Stomach (tissue), 9 donors: ENCODE data around the gene CD3E. TPM values are rescaled to one million over a fixed set of nuclear protein-coding genes. Genes with fewer than 3 reads are reported as not detected.

ENCODE experiments used
- DNase-seq, 2 donors: peaks; one replicate each; pipeline versions ENCODE4 v3.0.0 to v3.0.0-alpha.2; 2013 to 2019
- H3K27ac ChIP-seq, 5 donors: fragments of 200-600 bp in 4 of 5; sonication (generic) in 4 of 5; one replicate each; pipeline ENCODE4 v1.5.1; 2013 to 2019; ENCODE audit warnings: mild to moderate bottlenecking in 1 of 5, moderate library complexity in 1 of 5
- H3K27me3 ChIP-seq, 3 donors: fragments of 200-600 bp; sonication (generic); one replicate each; pipeline ENCODE4 v1.5.1; 2017 to 2019; ENCODE audit warnings: mixed run types in 1 of 3
- H3K36me3 ChIP-seq, 4 donors: fragments of 200-600 bp; sonication (generic); 1 replicate in 3 of 4; 2 replicates in 1 of 4; pipeline ENCODE4 v1.5.1; 2016 to 2019
- H3K4me1 ChIP-seq, 4 donors: fragments of 200-600 bp; sonication (generic); one replicate each; pipeline ENCODE4 v1.5.1; 2016 to 2019
- H3K4me3 ChIP-seq, 4 donors: fragments of 200-600 bp; sonication (generic) in 3 of 4; one replicate each; pipeline ENCODE4 v1.5.1; 2016 to 2019; ENCODE audit warnings: mild to moderate bottlenecking in 1 of 4
- H3K9me3 ChIP-seq, 4 donors: fragments of 200-600 bp; sonication (generic); one replicate each; pipeline ENCODE4 v1.5.1; 2016 to 2019
- EP300 ChIP-seq: sonication (generic); formaldehyde crosslinking; IDR thresholded peaks from one replicate; pipeline ENCODE4 v1.6.1; 2017; ENCODE audit warnings: antibody characterized with exemption
- POLR2A ChIP-seq, 4 donors: fragments of 450-650 bp; IDR thresholded peaks; one replicate each; pipeline ENCODE4 v1.6.1; 2016; ENCODE audit warnings: antibody characterized with exemption in 4 of 4, control low read depth in 2 of 4, mild to moderate bottlenecking in 1 of 4, moderate library complexity in 1 of 4
- POLR2AphosphoS5 ChIP-seq, 3 donors: sonication (generic); formaldehyde crosslinking; IDR thresholded peaks; one replicate each; pipeline ENCODE4 v1.6.1; 2016; ENCODE audit warnings: antibody characterized with exemption in 3 of 3
- WGBS, 5 donors: extraction: QIAGEN DNeasy Blood & Tissue Kit in 3 of 5; methylation state at CpG; one replicate each; pipeline versions ENCODE4 v1.1.5 to v1.1.7; 2013 to 2018; 5-methylcytosine and 5-hydroxymethylcytosine counted together
- intact Hi-C: fragments of 100-400 bp; cut with DNase I; formaldehyde crosslinking; loops from one replicate; pipeline ENCODE4 v1.15.1; 2023; ENCODE audit warnings: low total_unique reads
- polyA plus RNA-seq, 3 donors: library from polyadenylated mRNA; stranded (reverse); fragments of 200-250 nt; gene quantifications; one replicate each; pipeline ENCODE4 v1.2.3, GENCODE V29; 2013
- total RNA-seq, 5 donors: library from RNA; depleted of rRNA; stranded (reverse); fragments of >200 nt; gene quantifications; one replicate each; pipeline versions ENCODE4 v1.1.0 to v1.2.3, GENCODE V29; 2014 to 2016
- TF ChIP-seq, protein P1 (sequence below), 7 experiments: fragments of 450-650 bp in 4 of 7; fragments of 200-600 bp in 3 of 7; sonication (generic) in 3 of 7; IDR thresholded peaks; one replicate each; pipeline ENCODE4 v1.5.1; 2016 to 2019; ENCODE audit warnings: antibody characterized with exemption in 7 of 7, control low read depth in 2 of 7, mild to moderate bottlenecking in 1 of 7
- donor health status: healthy with polysubstance abuse.
- donor health status: Bipolar disorder and iron deficiency.
- donor health status: healthy.

CD3E gene
- total and polyA plus RNA-seq, 8 donors, result 2.3 to 15.8 (median 5.6) TPM; not detected in 2

DNA sequence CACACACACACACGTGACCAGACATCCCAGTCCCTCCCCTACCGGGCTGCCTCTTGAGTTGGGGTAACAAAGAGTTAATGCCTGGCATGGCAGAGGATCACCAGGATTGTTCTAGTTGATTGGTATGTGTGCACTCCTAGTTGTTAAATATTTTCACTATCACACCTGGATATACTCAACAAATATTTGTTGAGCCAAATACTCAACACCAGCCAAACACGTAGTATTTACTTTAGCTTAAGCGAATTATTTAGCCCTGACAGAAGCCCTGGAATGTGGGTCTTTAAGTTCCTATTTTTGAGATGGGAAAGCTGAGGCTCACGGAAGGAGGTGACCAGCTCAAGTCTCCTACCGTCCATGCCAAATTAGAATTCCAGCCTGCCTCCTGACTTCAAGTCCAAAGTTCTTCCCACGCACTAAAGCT lies 10.5 kb downstream of the CD3E start:
- TF ChIP-seq POLR2AphosphoS5 (IDR thresholded peaks at IDR 0.05) (peak in 2 of 3 donors; percentile 34 to 41), EP300 (no peak), POLR2A (IDR thresholded peaks at IDR 0.05) (no peak)
- TF ChIP-seq, protein P1, sequence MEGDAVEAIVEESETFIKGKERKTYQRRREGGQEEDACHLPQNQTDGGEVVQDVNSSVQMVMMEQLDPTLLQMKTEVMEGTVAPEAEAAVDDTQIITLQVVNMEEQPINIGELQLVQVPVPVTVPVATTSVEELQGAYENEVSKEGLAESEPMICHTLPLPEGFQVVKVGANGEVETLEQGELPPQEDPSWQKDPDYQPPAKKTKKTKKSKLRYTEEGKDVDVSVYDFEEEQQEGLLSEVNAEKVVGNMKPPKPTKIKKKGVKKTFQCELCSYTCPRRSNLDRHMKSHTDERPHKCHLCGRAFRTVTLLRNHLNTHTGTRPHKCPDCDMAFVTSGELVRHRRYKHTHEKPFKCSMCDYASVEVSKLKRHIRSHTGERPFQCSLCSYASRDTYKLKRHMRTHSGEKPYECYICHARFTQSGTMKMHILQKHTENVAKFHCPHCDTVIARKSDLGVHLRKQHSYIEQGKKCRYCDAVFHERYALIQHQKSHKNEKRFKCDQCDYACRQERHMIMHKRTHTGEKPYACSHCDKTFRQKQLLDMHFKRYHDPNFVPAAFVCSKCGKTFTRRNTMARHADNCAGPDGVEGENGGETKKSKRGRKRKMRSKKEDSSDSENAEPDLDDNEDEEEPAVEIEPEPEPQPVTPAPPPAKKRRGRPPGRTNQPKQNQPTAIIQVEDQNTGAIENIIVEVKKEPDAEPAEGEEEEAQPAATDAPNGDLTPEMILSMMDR (IDR thresholded peaks at IDR 0.05), result no peak
- H3K4me1 ChIP-seq, result peaks cover 20 to 70% (median 38%) of the 10 kb centered on the region in 4 donors
- H3K36me3 ChIP-seq, result no peaks in the 10 kb centered on the region
- H3K9me3 ChIP-seq, result no peaks in the 10 kb centered on the region
- WGBS, 5 donors, result 22 to 36% (median 24%) methylated on average over 7 of the region's 7 CpGs
- H3K27me3 ChIP-seq, result peaks cover 0 to 47% (median 0%) of the 10 kb centered on the region in 3 donors
- DNase-seq, result peak in 1 of 2 donors; percentile 71
- H3K4me3 ChIP-seq, result no peak overlapping the region
- intact Hi-C loops, result no loop called here
- H3K27ac ChIP-seq, result peak overlapping the region; percentile 59 to 75 (median 64)

DNA sequence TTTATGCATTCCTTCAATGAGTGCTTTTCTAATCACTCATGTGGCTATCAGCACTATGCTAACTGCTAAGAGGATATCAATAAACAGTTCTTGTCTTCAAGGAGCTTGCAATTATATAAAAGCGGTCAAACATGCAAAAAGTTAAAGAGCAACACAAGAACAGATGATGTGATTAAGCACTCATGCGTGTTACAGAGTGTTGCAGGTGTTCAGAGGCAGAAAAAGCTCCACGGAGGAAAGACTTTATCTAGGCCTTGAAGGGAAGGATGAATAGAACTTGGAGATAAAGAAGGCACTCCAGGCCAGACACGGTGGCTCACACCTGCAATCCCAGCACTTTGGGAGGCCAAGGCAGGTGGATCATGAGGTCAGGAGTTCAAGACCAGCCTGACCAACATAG lies 13.6 kb downstream of the CD3E start:
- WGBS, 5 donors, result 81 to 88% (median 87%) methylated on average over 4 of the region's 4 CpGs
- H3K9me3 ChIP-seq, result no peaks in the 10 kb centered on the region
- no peak overlapping the region for H3K4me3 ChIP-seq
- intact Hi-C loops, result no loop called here
- H3K4me1 ChIP-seq, result peaks cover 20 to 73% (median 45%) of the 10 kb centered on the region in 4 donors
- no peaks in the 10 kb centered on the region for H3K36me3 ChIP-seq
- peaks cover 0 to 34% (median 0%) of the 10 kb centered on the region in 3 donors for H3K27me3 ChIP-seq
- H3K27ac ChIP-seq, result peak overlapping the region in 3 of 5 donors; percentile 18 to 79 (median 76)
- TF ChIP-seq, protein P1 (IDR thresholded peaks at IDR 0.05), result no peak
- DNase-seq, result no peak

DNA sequence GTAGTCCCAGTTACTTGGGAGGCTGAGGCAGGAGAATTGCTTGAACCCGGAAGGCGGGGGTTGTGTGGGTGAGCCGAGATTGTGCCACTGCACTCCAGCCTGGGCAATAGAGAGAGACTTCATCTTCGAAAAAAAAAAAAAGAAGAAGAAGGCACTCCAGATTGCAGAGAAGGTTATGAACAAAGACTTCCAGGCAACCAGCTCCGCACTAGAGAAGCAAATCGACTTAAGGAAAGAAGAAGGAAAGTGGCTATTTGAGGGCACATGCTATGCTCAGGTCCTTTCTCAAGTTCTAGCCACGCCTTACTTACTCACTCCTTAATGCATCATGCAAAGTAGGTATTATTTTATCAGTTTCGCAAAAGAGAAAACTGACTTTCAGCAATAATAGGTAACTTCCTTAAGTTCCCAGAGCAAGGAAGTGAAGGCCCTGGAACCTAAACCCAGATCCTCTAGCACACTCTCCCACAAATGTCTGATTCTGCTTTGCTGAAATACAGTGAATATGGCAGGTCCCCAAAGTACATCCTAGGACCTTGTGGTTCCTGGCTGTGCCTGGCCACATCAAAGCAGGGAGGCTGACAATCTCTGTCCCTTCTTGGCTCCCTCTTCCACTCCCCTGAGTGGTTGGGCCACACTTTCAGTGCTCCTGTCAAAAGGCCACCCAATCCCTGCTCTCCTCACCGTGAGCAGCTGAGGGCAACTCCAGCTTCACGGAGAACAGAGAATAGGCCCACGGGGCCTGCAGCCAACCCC lies 14.2 kb downstream of the CD3E start:
- no peak for DNase-seq
- Histone ChIP-seq H3K9me3 (no peaks in the 10 kb centered on the region), H3K4me3 (no peak overlapping the region), H3K36me3 (no peaks in the 10 kb centered on the region), H3K27me3 (peaks cover 0 to 28% (median 0%) of the 10 kb centered on the region in 3 donors), H3K27ac (peak overlapping the region; percentile 27 to 79 (median 41)), H3K4me1 (peaks cover 20 to 69% (median 45%) of the 10 kb centered on the region in 4 donors)
- intact Hi-C loops, result no loop called here
- peak in 1 of 3 donors; percentile 10 for TF ChIP-seq POLR2AphosphoS5 (IDR thresholded peaks at IDR 0.05)
- TF ChIP-seq, protein P1 (IDR thresholded peaks at IDR 0.05), result no peak
- 79 to 86% (median 83%) methylated on average over 11 of the region's 11 CpGs for WGBS, 5 donors

DNA sequence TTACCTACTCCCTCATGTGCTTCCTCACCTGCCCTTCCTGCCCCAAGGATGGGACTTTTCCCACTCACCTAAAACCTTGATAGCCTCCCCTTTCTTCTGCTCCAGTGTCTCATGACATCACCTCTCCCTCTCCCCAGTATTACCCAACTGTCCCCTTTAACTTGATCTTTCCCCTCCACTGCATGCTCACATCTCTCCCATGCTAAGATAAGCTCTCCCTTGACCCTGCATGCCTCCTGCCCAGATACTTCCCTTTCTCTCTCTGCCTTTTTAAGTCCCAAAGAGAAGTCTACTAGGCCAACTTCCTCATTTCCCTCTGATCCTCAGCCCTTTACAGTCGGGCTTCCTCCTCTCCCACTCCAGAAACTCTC lies 14.8 kb downstream of the CD3E start:
- H3K27ac ChIP-seq, result peak overlapping the region; percentile 27 to 79 (median 41)
- 53 to 75% (median 59%) methylated on average over 1 of the region's 1 CpG for WGBS, 5 donors
- DNase-seq, result no peak
- TF ChIP-seq EP300 (no peak), POLR2A (IDR thresholded peaks at IDR 0.05) (no peak), POLR2AphosphoS5 (IDR thresholded peaks at IDR 0.05) (no peak)
- TF ChIP-seq, protein P1 (IDR thresholded peaks at IDR 0.05), result no peak
- no peaks in the 10 kb centered on the region for H3K36me3 ChIP-seq
- peaks cover 0 to 22% (median 0%) of the 10 kb centered on the region in 3 donors for H3K27me3 ChIP-seq
- H3K4me3 ChIP-seq, result no peak overlapping the region
- H3K9me3 ChIP-seq, result no peaks in the 10 kb centered on the region
- intact Hi-C loops, result no loop called here
- H3K4me1 ChIP-seq, result peaks cover 20 to 65% (median 43%) of the 10 kb centered on the region in 4 donors
